Measurements from ENCODE around the gene CCDC12. TPM values are rescaled to one million over a fixed set of nuclear protein-coding genes. Genes with fewer than 3 reads are reported as not detected.

CCDC12 gene
- total and polyA plus RNA-seq, 2 of the 13 experiments (the other 11 are each of a cell fraction or from before 2014, with no cell fraction given), result 30.1 to 49.5 TPM

GRCh38 chr3:46979958-46980497 lies 3.5 kb upstream of the CCDC12 start:
- H4K20me1 ChIP-seq (ENCODE audit: insufficient read depth, low read length), result no peaks in the 10 kb centered on the region
- H3K9me3 ChIP-seq (ENCODE audit: low read length), result no peaks in the 10 kb centered on the region
- BruUV-seq (replicated peaks), result no TSS peak
- peak overlapping the region; percentile 71 to 91 (median 79) for H3K4me3 ChIP-seq (replicated peaks in 1 of 3; ENCODE audit: insufficient read depth in 1 of 3, low read depth in 2 of 3, low read length in 3 of 3)
- peak overlapping the region; percentile 100 for H3K4me2 ChIP-seq (ENCODE audit: low read depth, low read length)
- DNase-seq (ENCODE audit: low spot score) (no peak), FAIRE-seq (no peak), ATAC-seq (no peak)
- peak overlapping the region; percentile 85; the same call in 1 of the 2 replicates for H3K9ac ChIP-seq (ENCODE audit: insufficient read depth, low read depth, low read length)
- no peak overlapping the region for H2AFZ ChIP-seq (ENCODE audit: low read length)
- no peaks in the 10 kb centered on the region for H3K36me3 ChIP-seq (replicated peaks in 1 of 2; ENCODE audit: control insufficient read depth in 1 of 2, insufficient read depth in 2 of 2, low read length in 2 of 2)
- no peak overlapping the region for H3K27ac ChIP-seq (ENCODE audit: extremely low read length, insufficient read depth, low read length)
- in situ Hi-C loops (cut with HindIII; ENCODE audit: extremely low pct_ligation_motif_present, low pct_unique_long_range_greater_than_20kb) (loop anchor here (5.0 kb wide), 1 partner anchor 48 kb away; no protein-coding TSS in a partner anchor), intact Hi-C loops (cut with micrococcal nuclease; ENCODE audit: unreplicated experiment) (loop anchor here (10.0 kb wide), 1 partner anchor 55 kb away; no protein-coding TSS in a partner anchor)
- no peaks in the 10 kb centered on the region; a peak in 1 of 5 replicates for H3K27me3 ChIP-seq (ENCODE audit: control insufficient read depth in 1 of 2, insufficient read depth in 2 of 2, low read length in 2 of 2)
- CTCF ChIA-PET (ENCODE audit: low intra/inter-chr PET ratio, low total read pairs), result no interaction called here
- 8% methylated on average over 4 of the region's 40 CpGs for WGBS (ENCODE audit: low lambda C conversion rate)
- H3K79me2 ChIP-seq (ENCODE audit: insufficient read depth, low read length), result peaks cover 19% of the 10 kb centered on the region
- POLR2A ChIA-PET, result interaction anchor here (0.6 to 2.0 kb wide), 13 partner anchors 9 to 56 kb away, joined by 3 to 10 read pairs (median 5); no protein-coding TSS in a partner anchor
- peaks cover 59% of the 10 kb centered on the region for H3K4me1 ChIP-seq (ENCODE audit: insufficient read depth, low read length)
- no peak for TF ChIP-seq BRCA1 (CRISPR knock-in tag; IDR thresholded peaks at IDR 0.05)
- no peak for TF ChIP-seq SKI (IDR thresholded peaks at IDR 0.05; ENCODE audit: partially characterized antibody)
- TF ChIP-seq U2AF1 (optimal IDR thresholded peaks at IDR 0.05; ENCODE audit: low read depth, low read length), result peak; percentile 4
- no peak for TF ChIP-seq PRDM15 (CRISPR knock-in tag; IDR thresholded peaks at IDR 0.05)
- no peak for TF ChIP-seq THAP8 (CRISPR knock-in tag; IDR thresholded peaks at IDR 0.05; ENCODE audit: borderline replicate concordance)
- peak in 1 of 2 experiments; percentile 9; a peak in 1 of 4 replicates for TF ChIP-seq HMGXB4 (CRISPR knock-in tag; IDR thresholded peaks at IDR 0.05; ENCODE audit: borderline replicate concordance in 1 of 2, low read depth in 1 of 2)
- no peak for TF ChIP-seq RBAK (CRISPR knock-in tag; IDR thresholded peaks at IDR 0.05)
- no peak for TF ChIP-seq ISX (CRISPR knock-in tag; conservative IDR thresholded peaks at IDR 0.05)
- TF ChIP-seq ZNF761 (CRISPR knock-in tag; conservative IDR thresholded peaks at IDR 0.05), result no peak
- 0 out of 2 replicates have a peak, but pooled peaks have one; percentile 10 for TF ChIP-seq ATF5 (CRISPR knock-in tag; IDR thresholded peaks at IDR 0.05; ENCODE audit: low read depth)
- no peak for TF ChIP-seq ZBTB3 (CRISPR knock-in tag; IDR thresholded peaks at IDR 0.05; ENCODE audit: borderline replicate concordance, low read depth)
- no peak for TF ChIP-seq ZBTB37 (CRISPR knock-in tag; IDR thresholded peaks at IDR 0.05)
- TF ChIP-seq ZFP1 (CRISPR knock-in tag; IDR thresholded peaks at IDR 0.05), result no peak
- TF ChIP-seq GABPA (IDR thresholded peaks at IDR 0.05; ENCODE audit: low read depth, low read length), result no peak
- no peak for TF ChIP-seq GABPA (CRISPR knock-in tag; IDR thresholded peaks at IDR 0.05; ENCODE audit: low read depth)
